Panc1 (cell line): Measurements from ENCODE around the gene OPA1.

Source experiments
- CTCF ChIP-seq: fragments of 450-650 bp; IDR thresholded peaks from 2 replicates; pipeline ENCODE4 v1.5.1; 2017; ENCODE audit warnings: mild to moderate bottlenecking
- POLR2AphosphoS5 ChIP-seq: IDR thresholded peaks from 2 replicates; pipeline ENCODE4 v1.6.1; 2012; ENCODE audit warnings: mild to moderate bottlenecking, low read depth, low read length, moderate library complexity
- REST ChIP-seq, 2 experiments: IDR thresholded peaks; 2 replicates each; pipeline ENCODE4 v1.6.1; 2011 to 2012; ENCODE audit warnings: low read depth in 2 of 2, control low read depth in 1 of 2, low read length in 1 of 2, mild to moderate bottlenecking in 1 of 2, moderate library complexity in 1 of 2; ENCODE audit not compliant: insufficient read depth in 1 of 2
- TCF7L2 ChIP-seq: IDR thresholded peaks from 2 replicates; pipeline ENCODE4 v1.6.1; 2011; ENCODE audit warnings: mild to moderate bottlenecking, low read depth, low read length, inconsistent platforms

GRCh38 chr3:193656878-193657282 is 63.9 kb downstream of the OPA1 start:
- TF ChIP-seq CTCF, result no peak
- no peak for TF ChIP-seq POLR2AphosphoS5
- no peak for TF ChIP-seq TCF7L2
- TF ChIP-seq REST (IDR thresholded peaks at IDR 0.05; ENCODE audit: insufficient read depth in 1 of 2, low read depth in 2 of 2, low read length in 1 of 2), result no peak
